Testis (tissue), 3 donors: ENCODE data around the gene RPL22. TPM values are rescaled to one million over a fixed set of nuclear protein-coding genes. Genes with fewer than 3 reads are reported as not detected.

ENCODE experiments used
- DNase-seq: peaks from one replicate; pipeline ENCODE4 v3.0.0-alpha.2; 2019
- H3K27ac ChIP-seq, 2 donors: fragments of 200-600 bp; sonication (generic); one replicate each; pipeline ENCODE4 v1.5.1; 2019
- H3K27me3 ChIP-seq: fragments of 200-600 bp; sonication (generic); one replicate; pipeline ENCODE4 v1.5.1; 2019
- H3K36me3 ChIP-seq: fragments of 200-600 bp; sonication (generic); one replicate; pipeline ENCODE4 v1.5.1; 2017; ENCODE audit warnings: low read depth; ENCODE audit errors: missing control alignments
- H3K4me1 ChIP-seq: fragments of 200-600 bp; sonication (generic); one replicate; pipeline ENCODE4 v1.5.1; 2019
- H3K4me3 ChIP-seq, 2 donors: fragments of 200-600 bp; sonication (generic); one replicate each; pipeline ENCODE4 v1.5.1; 2017 to 2019
- H3K9me3 ChIP-seq: fragments of 200-600 bp; sonication (generic); one replicate; pipeline ENCODE4 v1.5.1; 2017
- CTCF ChIP-seq, 3 experiments: fragments of 450-650 bp in 2 of 3; fragments of 200-600 bp in 1 of 3; sonication (generic) in 1 of 3; IDR thresholded peaks; one replicate each; pipeline ENCODE4 v1.5.1; 2016 to 2019; ENCODE audit warnings: antibody characterized with exemption in 3 of 3, mild to moderate bottlenecking in 2 of 3, moderate library complexity in 1 of 3
- POLR2A ChIP-seq: fragments of 450-650 bp; IDR thresholded peaks from one replicate; pipeline ENCODE4 v1.6.1; 2017; ENCODE audit warnings: antibody characterized with exemption, mild to moderate bottlenecking, moderate library complexity
- WGBS, 2 donors: methylation state at CpG; one replicate each; pipeline ENCODE4 v1.1.5; 2018; 5-methylcytosine and 5-hydroxymethylcytosine counted together
- intact Hi-C: fragments of 100-400 bp; cut with DNase I; formaldehyde crosslinking; loops from one replicate; pipeline ENCODE4 v1.15.1; 2023; ENCODE audit warnings: low total_unique reads
- polyA plus RNA-seq: library from polyadenylated mRNA; stranded (reverse); fragments of 350-450 nt; fragmentation: Illumina TruSeq; extraction: RNeasy Lipid Tissue Mini Kit (QIAGEN cat#74804); gene quantifications from one replicate; pipeline ENCODE4 v1.2.3, GENCODE V29; 2014; ENCODE audit warnings: low read depth, low replicate concordance; ENCODE audit not compliant: insufficient read depth
- total RNA-seq, 2 donors: library from RNA; depleted of rRNA; stranded (reverse); fragments of >200 nt; gene quantifications; one replicate each; pipeline ENCODE4 v1.2.3, GENCODE V29; 2016

Gene RPL22
- total and polyA plus RNA-seq, 3 donors from 2014 or later, result 95.1 to 319 (median 99.9) TPM

DNA sequence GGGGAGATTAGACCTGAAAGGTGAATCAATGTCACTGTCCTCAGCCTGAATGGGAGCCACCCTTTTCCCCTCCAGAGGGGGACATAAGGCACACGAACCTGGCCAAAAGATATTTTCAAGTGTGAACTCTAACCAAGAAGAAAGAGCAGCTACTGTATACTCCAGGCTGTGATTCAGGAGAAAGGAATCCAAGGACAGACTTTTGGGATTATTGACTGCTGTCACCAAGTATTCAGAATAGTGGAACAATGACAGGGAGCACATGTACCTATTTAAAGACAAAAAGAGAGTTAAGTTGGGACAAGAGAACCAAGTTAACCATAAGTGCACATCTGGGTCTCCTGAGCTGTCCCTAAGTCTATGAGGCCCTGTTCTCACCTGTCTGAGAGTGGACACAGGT lies 34.0 kb upstream of the RPL22 start:
- intact Hi-C loops, result no loop called here
- Histone ChIP-seq H3K36me3 (no peaks in the 10 kb centered on the region), H3K27ac (no peak overlapping the region)

DNA sequence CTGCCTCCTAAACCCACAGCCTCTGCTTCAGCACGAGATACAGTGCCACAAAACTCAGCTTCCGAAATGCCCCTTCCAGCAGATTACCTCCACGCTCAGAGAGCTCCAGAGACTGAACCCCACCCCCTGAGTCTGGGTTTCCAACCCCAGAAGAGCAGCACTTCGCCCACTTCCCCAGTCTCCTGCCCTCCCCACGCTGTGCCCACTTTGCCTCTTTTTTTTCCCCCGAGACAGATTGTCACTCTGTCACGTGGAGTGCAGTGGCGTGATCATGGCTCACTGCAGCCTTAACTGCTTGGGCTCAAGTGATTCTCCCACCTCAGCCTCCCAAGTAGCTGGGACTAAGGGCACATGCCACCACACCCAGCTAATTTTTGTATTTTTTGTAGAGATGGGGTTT lies 26.3 kb upstream of the RPL22 start:
- H3K27ac ChIP-seq, result no peak overlapping the region
- 87 to 88% methylated on average over 8 of the region's 8 CpGs for WGBS, 2 donors
- H3K9me3 ChIP-seq, result no peaks in the 10 kb centered on the region
- TF ChIP-seq CTCF (IDR thresholded peaks at IDR 0.05), result no peak
- no peak for TF ChIP-seq POLR2A
- intact Hi-C loops, result no loop called here
- DNase-seq, result no peak
- no peaks in the 10 kb centered on the region for H3K4me1 ChIP-seq
- no peaks in the 10 kb centered on the region for H3K27me3 ChIP-seq
- no peaks in the 10 kb centered on the region for H3K36me3 ChIP-seq
- H3K4me3 ChIP-seq, result no peak overlapping the region

More for the DNA sequence above, 34.0 kb upstream of the RPL22 start:
- H3K4me3 ChIP-seq, result no peak overlapping the region
- peaks cover 5% of the 10 kb centered on the region for H3K4me1 ChIP-seq
- no peaks in the 10 kb centered on the region for H3K27me3 ChIP-seq
- TF ChIP-seq CTCF (IDR thresholded peaks at IDR 0.05) (no peak), POLR2A (no peak)
- WGBS, 2 donors, result 47 to 65% methylated on average over 1 of the region's 1 CpG
- DNase-seq, result no peak
- no peaks in the 10 kb centered on the region for H3K9me3 ChIP-seq

- Histone ChIP-seq H3K9me3 (no peaks in the 10 kb centered on the region), H3K27me3 (no peaks in the 10 kb centered on the region), H3K36me3 (no peaks in the 10 kb centered on the region), H3K4me3 (no peak overlapping the region), H3K27ac (no peak overlapping the region), H3K4me1 (no peaks in the 10 kb centered on the region)
- no peak for DNase-seq
- 88 to 91% methylated on average over 15 of the region's 15 CpGs for WGBS, 2 donors
- TF ChIP-seq CTCF (IDR thresholded peaks at IDR 0.05) (no peak), POLR2A (no peak)
- intact Hi-C loops, result no loop called here
Observed at GRCh38 chr1:6224718-6225117, 25.3 kb upstream of the RPL22 start.

- WGBS, 2 donors, result 94 to 98% methylated on average over 8 to 13 of the region's 13 CpGs
- Histone ChIP-seq H3K9me3 (no peaks in the 10 kb centered on the region), H3K27ac (no peak overlapping the region), H3K36me3 (no peaks in the 10 kb centered on the region), H3K4me3 (no peak overlapping the region), H3K27me3 (no peaks in the 10 kb centered on the region), H3K4me1 (no peaks in the 10 kb centered on the region)
- TF ChIP-seq POLR2A (no peak), CTCF (IDR thresholded peaks at IDR 0.05) (no peak)
- intact Hi-C loops, result no loop called here
- no peak for DNase-seq
Observed at GRCh38 chr1:6223617-6224016, 24.2 kb upstream of the RPL22 start.

GRCh38 chr1:6222636-6223035 lies 23.2 kb upstream of the RPL22 start:
- 71 to 74% methylated on average over 6 of the region's 6 CpGs for WGBS, 2 donors
- H3K4me1 ChIP-seq, result no peaks in the 10 kb centered on the region
- no peaks in the 10 kb centered on the region for H3K36me3 ChIP-seq
- H3K9me3 ChIP-seq, result no peaks in the 10 kb centered on the region
- H3K27ac ChIP-seq, result no peak overlapping the region
- peak; percentile 36 for DNase-seq
- intact Hi-C loops, result no loop called here
- H3K4me3 ChIP-seq, result no peak overlapping the region
- H3K27me3 ChIP-seq, result no peaks in the 10 kb centered on the region
- TF ChIP-seq POLR2A (no peak), CTCF (IDR thresholded peaks at IDR 0.05) (no peak)
